Thymus (tissue), 11 donors: ENCODE data around the gene LAMA2. TPM values are rescaled to one million over a fixed set of nuclear protein-coding genes. Genes with fewer than 3 reads are reported as not detected.

Source experiments
- DNase-seq, 9 donors: peaks; one replicate each; pipeline ENCODE4 v3.0.0-alpha.2; 2013; ENCODE audit warnings: low spot score in 9 of 9, low read depth in 6 of 9, missing footprints in 1 of 9
- H3K27ac ChIP-seq, 2 donors: one replicate each; pipeline ENCODE4 v1.5.1; 2013; ENCODE audit warnings: control low read depth in 1 of 2, low read depth in 1 of 2, low read length in 1 of 2, mild to moderate bottlenecking in 1 of 2, moderate library complexity in 1 of 2
- H3K27me3 ChIP-seq, 2 donors: one replicate each; pipeline ENCODE4 v1.5.1; 2013; ENCODE audit warnings: low read length in 1 of 2; ENCODE audit not compliant: control insufficient read depth in 2 of 2, insufficient read depth in 1 of 2
- H3K36me3 ChIP-seq, 2 donors: one replicate each; pipeline ENCODE4 v1.5.1; 2013; ENCODE audit warnings: low read length in 1 of 2, mild to moderate bottlenecking in 1 of 2, moderate library complexity in 1 of 2; ENCODE audit not compliant: control insufficient read depth in 2 of 2, insufficient read depth in 2 of 2
- H3K4me1 ChIP-seq, 2 donors: one replicate each; pipeline ENCODE4 v1.5.1; 2013; ENCODE audit warnings: low read length in 2 of 2; ENCODE audit not compliant: control insufficient read depth in 2 of 2, insufficient read depth in 2 of 2
- H3K4me3 ChIP-seq, 2 donors: one replicate each; pipeline ENCODE4 v1.5.1; 2013; ENCODE audit warnings: low read length in 2 of 2, control low read depth in 1 of 2, mild to moderate bottlenecking in 1 of 2
- H3K9me3 ChIP-seq, 2 donors: one replicate each; pipeline ENCODE4 v1.5.1; 2013; ENCODE audit warnings: low read length in 1 of 2, mild to moderate bottlenecking in 1 of 2; ENCODE audit not compliant: control insufficient read depth in 2 of 2, insufficient read depth in 1 of 2
- WGBS: extraction: QIAGEN DNeasy Blood & Tissue Kit; methylation state at CpG from one replicate; pipeline ENCODE4 v1.1.7; 2013; 5-methylcytosine and 5-hydroxymethylcytosine counted together
- polyA plus RNA-seq: library from polyadenylated mRNA; stranded (reverse); fragments of 200-250 nt; gene quantifications from one replicate; pipeline ENCODE4 v1.2.3, GENCODE V29; 2013
- total RNA-seq: library from RNA; stranded (reverse); fragments of 120-200 nt; gene quantifications from one replicate; pipeline ENCODE4 v1.2.4, GENCODE V29; 2013
- donor health status: healthy.

The LAMA2 gene
- total and polyA plus RNA-seq, 2 donors, result 2.4 to 4.0 TPM

- no peaks in the 10 kb centered on the region for H3K4me1 ChIP-seq
- WGBS, result 80% methylated on average over 1 of the region's 1 CpG
- no peak overlapping the region for H3K27ac ChIP-seq
- H3K9me3 ChIP-seq, result no peaks in the 10 kb centered on the region
- no peak overlapping the region for H3K4me3 ChIP-seq
- DNase-seq, result no peak
- H3K36me3 ChIP-seq, result no peaks in the 10 kb centered on the region
- H3K27me3 ChIP-seq, result peaks cover 0 to 3% of the 10 kb centered on the region in 2 donors
These were observed 468.9 kb downstream of the LAMA2 start for GRCh38 chr6:129351807-129352206.

GRCh38 chr6:129353067-129353466, 470.1 kb downstream of the LAMA2 start:
- no peak overlapping the region for H3K27ac ChIP-seq
- H3K9me3 ChIP-seq, result no peaks in the 10 kb centered on the region
- no peaks in the 10 kb centered on the region for H3K4me1 ChIP-seq
- peaks cover 0 to 3% of the 10 kb centered on the region in 2 donors for H3K27me3 ChIP-seq
- no peak for DNase-seq
- H3K36me3 ChIP-seq, result no peaks in the 10 kb centered on the region
- 68% methylated on average over 9 of the region's 9 CpGs for WGBS
- H3K4me3 ChIP-seq, result no peak overlapping the region

GRCh38 chr6:129356129-129356528, 473.2 kb downstream of the LAMA2 start:
- Histone ChIP-seq H3K27ac (no peak overlapping the region), H3K9me3 (no peaks in the 10 kb centered on the region), H3K27me3 (peaks cover 0 to 3% of the 10 kb centered on the region in 2 donors), H3K4me1 (no peaks in the 10 kb centered on the region), H3K4me3 (no peak overlapping the region), H3K36me3 (no peaks in the 10 kb centered on the region)
- DNase-seq, result no peak
- 57% methylated on average over 2 of the region's 2 CpGs for WGBS

GRCh38 chr6:129359811-129360681, 477.1 kb downstream of the LAMA2 start:
- no peak overlapping the region for H3K27ac ChIP-seq
- DNase-seq, result no peak
- no peak overlapping the region for H3K4me3 ChIP-seq
- H3K36me3 ChIP-seq, result no peaks in the 10 kb centered on the region
- no peaks in the 10 kb centered on the region for H3K27me3 ChIP-seq
- no peaks in the 10 kb centered on the region for H3K9me3 ChIP-seq
- 98% methylated on average over 2 of the region's 2 CpGs for WGBS
- no peaks in the 10 kb centered on the region for H3K4me1 ChIP-seq

GRCh38 chr6:129360682-129360955, 477.7 kb downstream of the LAMA2 start:
- Histone ChIP-seq H3K4me1 (no peaks in the 10 kb centered on the region), H3K27ac (no peak overlapping the region), H3K9me3 (no peaks in the 10 kb centered on the region), H3K27me3 (no peaks in the 10 kb centered on the region), H3K36me3 (no peaks in the 10 kb centered on the region), H3K4me3 (no peak overlapping the region)
- WGBS, result 93% methylated on average over 2 of the region's 2 CpGs
- DNase-seq, result no peak

- Histone ChIP-seq H3K27me3 (no peaks in the 10 kb centered on the region), H3K4me3 (no peak overlapping the region), H3K36me3 (no peaks in the 10 kb centered on the region), H3K4me1 (no peaks in the 10 kb centered on the region), H3K27ac (no peak overlapping the region), H3K9me3 (no peaks in the 10 kb centered on the region)
- DNase-seq, result no peak
- 95% methylated on average over 3 of the region's 3 CpGs for WGBS
These were observed 481.1 kb downstream of the LAMA2 start for GRCh38 chr6:129364037-129364436.

GRCh38 chr6:129364767-129365166, 481.8 kb downstream of the LAMA2 start:
- Histone ChIP-seq H3K4me1 (no peaks in the 10 kb centered on the region), H3K27me3 (no peaks in the 10 kb centered on the region), H3K36me3 (no peaks in the 10 kb centered on the region), H3K9me3 (no peaks in the 10 kb centered on the region), H3K27ac (no peak overlapping the region), H3K4me3 (no peak overlapping the region)
- no peak for DNase-seq
- WGBS, result 77% methylated on average over 3 of the region's 3 CpGs

GRCh38 chr6:129368076-129368475, 485.1 kb downstream of the LAMA2 start:
- no peaks in the 10 kb centered on the region for H3K9me3 ChIP-seq
- 93% methylated on average over 1 of the region's 1 CpG for WGBS
- no peak for DNase-seq
- H3K36me3 ChIP-seq, result no peaks in the 10 kb centered on the region
- no peak overlapping the region for H3K27ac ChIP-seq
- H3K4me3 ChIP-seq, result no peak overlapping the region
- no peaks in the 10 kb centered on the region for H3K27me3 ChIP-seq
- no peaks in the 10 kb centered on the region for H3K4me1 ChIP-seq

- Histone ChIP-seq H3K9me3 (no peaks in the 10 kb centered on the region), H3K27ac (no peak overlapping the region), H3K27me3 (no peaks in the 10 kb centered on the region), H3K4me1 (no peaks in the 10 kb centered on the region), H3K36me3 (no peaks in the 10 kb centered on the region), H3K4me3 (no peak overlapping the region)
- 74% methylated on average over 2 of the region's 2 CpGs for WGBS
- DNase-seq, result no peak
These were observed 486.0 kb downstream of the LAMA2 start for GRCh38 chr6:129368970-129369369.
